PC-3 (cell line): ENCODE measurements around the gene FAM168A. TPM values are rescaled to one million over a fixed set of nuclear protein-coding genes. Genes with fewer than 3 reads are reported as not detected.

Source experiments
- ATAC-seq: fragments of 200-7000 bp; cut with Tn5 transposase; 2 replicates; pipeline ENCODE4 v1.9.1; 2020; ENCODE audit warnings: mild to moderate bottlenecking, moderate library complexity
- BruUV-seq: library from RNA; stranded (reverse); fragments of 400-500 nt; replicated peaks from 2 replicates; lab custom pipeline; 2021; lab: Mats Ljungman, UMichigan
- CTCF ChIA-PET: fragments of 300-600 bp; sonication (Branson Sonifier 250); formaldehyde crosslinking; loops from one replicate; lab custom pipeline; 2022; ENCODE audit warnings: antibody characterized with exemption; lab: Charles Lee
- POLR2A ChIA-PET: fragments of 300-600 bp; sonication (Branson Sonifier 250); formaldehyde crosslinking; loops from one replicate; lab custom pipeline; 2022; ENCODE audit warnings: antibody characterized with exemption; ENCODE audit not compliant: unreplicated experiment; lab: Charles Lee
- DNase-seq: peaks from one replicate; pipeline ENCODE4 v3.0.0-alpha.2; 2015
- H2AFZ ChIP-seq: fragments of 300-600 bp; sonication (generic); 2 replicates; pipeline ENCODE4 v1.6.0; 2016; ENCODE audit warnings: antibody characterized with exemption, low read length
- H3F3A ChIP-seq: fragments of 300-600 bp; sonication (generic); one replicate; pipeline ENCODE4 v1.6.0; 2017; ENCODE audit warnings: antibody characterized with exemption, low read length, control low read depth, mild to moderate bottlenecking; ENCODE audit not compliant: unreplicated experiment
- H3K27ac ChIP-seq: fragments of 300-600 bp; sonication (generic); 2 replicates; pipeline ENCODE4 v1.5.1; 2016; ENCODE audit warnings: mild to moderate bottlenecking, low read length
- H3K27me3 ChIP-seq: fragments of 300-600 bp; sonication (generic); 2 replicates; pipeline ENCODE4 v1.6.1; 2016; ENCODE audit warnings: low read length, mixed read lengths
- H3K36me3 ChIP-seq: fragments of 300-600 bp; sonication (generic); 2 replicates; pipeline ENCODE4 v1.6.1; 2016; ENCODE audit warnings: low read depth, mixed run types, low read length, mixed read lengths
- H3K4me1 ChIP-seq: fragments of 300-600 bp; sonication (generic); 2 replicates; pipeline ENCODE4 v1.5.1; 2016; ENCODE audit warnings: low read length; ENCODE audit not compliant: insufficient read depth
- H3K4me2 ChIP-seq: fragments of 300-600 bp; sonication (generic); 2 replicates; pipeline ENCODE4 v1.6.0; 2016; ENCODE audit warnings: low read length
- H3K4me3 ChIP-seq: fragments of 300-600 bp; sonication (generic); 2 replicates; pipeline ENCODE4 v1.5.1; 2016; ENCODE audit warnings: mild to moderate bottlenecking, low read length, mixed read lengths
- H3K79me2 ChIP-seq: fragments of 300-600 bp; sonication (generic); 2 replicates; pipeline ENCODE4 v1.6.1; 2017; ENCODE audit warnings: low read length, mixed read lengths
- H3K9ac ChIP-seq: fragments of 300-600 bp; sonication (generic); 2 replicates; pipeline ENCODE4 v1.6.0; 2016; ENCODE audit warnings: mild to moderate bottlenecking, low read length
- H3K9me2 ChIP-seq: fragments of 300-600 bp; sonication (generic); replicated peaks from 2 replicates; pipeline ENCODE4 v1.6.1; 2016; ENCODE audit warnings: mixed run types, low read length, mixed read lengths
- H3K9me3 ChIP-seq: fragments of 300-600 bp; sonication (generic); 2 replicates; pipeline ENCODE4 v1.6.1; 2016; ENCODE audit warnings: low read length, mixed read lengths
- H4K20me1 ChIP-seq: fragments of 300-600 bp; sonication (generic); 2 replicates; pipeline ENCODE4 v1.6.1; 2016; ENCODE audit warnings: low read length, mixed read lengths
- EZH2 ChIP-seq: fragments of 300-600 bp; sonication (generic); IDR thresholded peaks from one replicate; pipeline ENCODE4 v1.6.1; 2017; ENCODE audit warnings: antibody characterized with exemption, mild to moderate bottlenecking, low read length; ENCODE audit not compliant: unreplicated experiment
- EZH2phosphoT487 ChIP-seq: fragments of 300-600 bp; sonication (generic); IDR thresholded peaks from 2 replicates; pipeline ENCODE4 v1.6.1; 2018; ENCODE audit warnings: mild to moderate bottlenecking, antibody characterized with exemption, low read length, borderline replicate concordance
- intact Hi-C: fragments of 100-400 bp; cut with micrococcal nuclease; formaldehyde crosslinking; loops from 2 replicates; pipeline ENCODE4 v1.9.0; 2023
- total RNA-seq: library from RNA; depleted of rRNA; stranded (reverse); fragments of >200 nt; gene quantifications from 2 replicates; pipeline ENCODE4 v1.2.3, GENCODE V29; 2014
- TF ChIP-seq, protein P1 (sequence below): fragments of 300-600 bp; sonication (generic); conservative IDR thresholded peaks from 2 replicates; pipeline ENCODE4 v1.5.1; 2017; ENCODE audit warnings: antibody characterized with exemption, low read depth, mild to moderate bottlenecking, low read length

The FAM168A gene
- total RNA-seq, 1 experiment from 2014 or later = 24.5 TPM

DNA sequence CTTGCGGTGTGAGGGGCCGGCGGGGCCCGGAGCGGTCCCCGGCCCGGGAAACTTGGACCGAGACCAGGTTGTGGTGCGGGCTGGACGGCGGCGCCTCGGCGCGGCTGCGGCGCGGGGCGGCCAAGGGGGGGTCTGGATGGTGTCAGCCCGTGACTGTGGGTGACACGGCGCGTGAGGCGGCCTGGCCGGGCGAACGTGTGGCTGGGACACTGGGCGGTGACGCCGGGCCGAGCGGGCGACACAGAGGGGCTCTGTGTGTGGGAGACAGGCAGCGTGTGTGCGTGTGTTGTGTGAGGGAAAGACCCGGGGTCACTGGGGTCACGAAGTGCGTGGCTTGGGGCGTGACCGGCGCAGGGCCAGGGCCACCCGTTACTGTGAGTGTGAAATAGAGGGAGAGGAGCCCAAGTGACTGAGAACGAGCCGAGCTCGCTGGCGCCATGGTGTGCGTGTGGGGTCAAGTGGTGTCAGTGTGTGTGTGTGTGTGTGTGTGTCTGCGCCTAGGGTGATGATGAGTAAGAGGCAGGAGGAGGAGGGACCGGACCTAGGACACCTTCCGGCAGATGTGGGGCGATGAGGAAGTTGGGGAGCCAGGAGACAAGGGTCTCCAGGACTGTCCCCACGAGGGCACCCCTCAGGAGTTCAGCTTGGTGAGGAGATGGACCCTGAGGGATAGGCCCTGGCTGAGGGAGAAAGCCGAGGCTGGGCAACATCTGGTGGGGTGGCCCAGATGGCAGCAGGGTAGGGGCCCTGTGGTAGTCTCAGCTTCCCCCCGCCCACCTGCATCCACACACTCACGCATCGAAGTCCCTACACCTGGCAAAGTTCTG lies 220.9 kb downstream of the FAM168A start:
- intact Hi-C loops = loop anchor here (1.0 kb wide), 1 partner anchor 26 kb away; no protein-coding TSS in a partner anchor
- peak overlapping the region; percentile 77 for H2AFZ ChIP-seq
- H3K79me2 ChIP-seq = peaks cover 58% of the 10 kb centered on the region
- TSS peak; percentile 40 for BruUV-seq
- peak overlapping the region; percentile 94 for H3K4me2 ChIP-seq
- TF ChIP-seq, protein P1, sequence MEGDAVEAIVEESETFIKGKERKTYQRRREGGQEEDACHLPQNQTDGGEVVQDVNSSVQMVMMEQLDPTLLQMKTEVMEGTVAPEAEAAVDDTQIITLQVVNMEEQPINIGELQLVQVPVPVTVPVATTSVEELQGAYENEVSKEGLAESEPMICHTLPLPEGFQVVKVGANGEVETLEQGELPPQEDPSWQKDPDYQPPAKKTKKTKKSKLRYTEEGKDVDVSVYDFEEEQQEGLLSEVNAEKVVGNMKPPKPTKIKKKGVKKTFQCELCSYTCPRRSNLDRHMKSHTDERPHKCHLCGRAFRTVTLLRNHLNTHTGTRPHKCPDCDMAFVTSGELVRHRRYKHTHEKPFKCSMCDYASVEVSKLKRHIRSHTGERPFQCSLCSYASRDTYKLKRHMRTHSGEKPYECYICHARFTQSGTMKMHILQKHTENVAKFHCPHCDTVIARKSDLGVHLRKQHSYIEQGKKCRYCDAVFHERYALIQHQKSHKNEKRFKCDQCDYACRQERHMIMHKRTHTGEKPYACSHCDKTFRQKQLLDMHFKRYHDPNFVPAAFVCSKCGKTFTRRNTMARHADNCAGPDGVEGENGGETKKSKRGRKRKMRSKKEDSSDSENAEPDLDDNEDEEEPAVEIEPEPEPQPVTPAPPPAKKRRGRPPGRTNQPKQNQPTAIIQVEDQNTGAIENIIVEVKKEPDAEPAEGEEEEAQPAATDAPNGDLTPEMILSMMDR = no peak
- no peak for TF ChIP-seq EZH2
- TF ChIP-seq EZH2phosphoT487 = no peak
- peak overlapping the region; percentile 99 for H3K4me3 ChIP-seq
- ChIA-PET POLR2A (interaction anchor here (0.6 kb wide), 2 partner anchors 49 to 942 kb away, joined by 3 to 4 read pairs; no protein-coding TSS in a partner anchor), CTCF (interaction anchor here (1.1 to 1.4 kb wide), 2 partner anchors 22 to 249 kb away, joined by 3 to 5 read pairs; no protein-coding TSS in a partner anchor)
- ATAC-seq (peak; percentile 32), DNase-seq (peak; percentile 69)
- no peaks in the 10 kb centered on the region for H3F3A ChIP-seq
- peaks cover 5% of the 10 kb centered on the region; the same call in 1 of the 2 replicates for H3K36me3 ChIP-seq
- H4K20me1 ChIP-seq = peaks cover 44% of the 10 kb centered on the region
- H3K4me1 ChIP-seq = peaks cover 28% of the 10 kb centered on the region
- H3K27ac ChIP-seq = peak overlapping the region; percentile 39
- peak overlapping the region; percentile 94 for H3K9ac ChIP-seq
- H3K9me3 ChIP-seq = no peaks in the 10 kb centered on the region
- H3K27me3 ChIP-seq = no peaks in the 10 kb centered on the region
- no peaks in the 10 kb centered on the region for H3K9me2 ChIP-seq

DNA sequence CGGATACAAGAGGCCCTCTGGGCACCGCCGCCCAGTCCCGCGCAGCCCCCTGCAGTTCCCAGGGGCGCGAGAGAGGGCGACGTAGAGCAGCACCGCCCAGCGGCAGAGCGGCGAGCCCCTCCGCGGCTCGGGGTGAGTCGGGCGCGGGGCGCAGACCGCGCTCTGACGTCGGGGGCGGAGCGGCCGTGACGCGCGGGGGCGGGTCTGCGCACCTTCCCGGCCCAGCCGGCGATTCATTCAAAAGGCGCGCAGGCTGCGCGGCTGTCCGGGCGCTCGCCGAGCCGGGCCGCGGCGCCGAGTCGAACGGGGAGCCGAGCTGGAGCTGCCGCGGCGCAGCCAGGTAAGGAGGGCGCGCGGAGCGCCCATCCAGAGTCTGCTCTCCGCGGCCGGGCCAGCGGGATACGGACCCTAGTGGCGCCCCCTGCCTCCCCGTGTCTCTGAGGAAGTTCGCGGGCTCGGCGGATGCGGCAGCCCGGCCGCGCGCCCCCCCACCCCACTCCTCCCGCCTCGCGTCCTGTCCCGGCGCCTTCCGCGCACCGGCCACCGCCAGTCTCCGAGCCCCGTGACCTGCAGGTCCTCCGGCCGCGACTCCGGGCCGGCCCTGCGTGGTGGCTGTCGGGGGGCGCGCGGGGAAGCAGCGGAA lies 221.6 kb downstream of the FAM168A start, which contains the start of gene RELT:
RELT (plus strand) TSS at position 240 of the 643 bp plus-strand sequence. CDS start 12,738 bp downstream, outside the sequence.
- H4K20me1 ChIP-seq = peaks cover 40% of the 10 kb centered on the region
- no peak for TF ChIP-seq EZH2
- TF ChIP-seq, protein P1 = peak; percentile 89
- H3K79me2 ChIP-seq = peaks cover 50% of the 10 kb centered on the region
- no peaks in the 10 kb centered on the region for H3K9me2 ChIP-seq
- peak within 1 kb of the TSS; percentile 77 for H2AFZ ChIP-seq
- H3K4me3 ChIP-seq = peak within 1 kb of the TSS; percentile 99
- DNase-seq = peak; percentile 98
- peak within 1 kb of the TSS; percentile 94 for H3K9ac ChIP-seq
- CTCF ChIA-PET = interaction anchor here (1.1 to 1.4 kb wide), 2 partner anchors 22 to 249 kb away, joined by 3 to 5 read pairs; no protein-coding TSS in a partner anchor
- no peaks in the 10 kb centered on the region for H3F3A ChIP-seq
- intact Hi-C loops = loop anchor here (1.0 kb wide), 1 partner anchor 25 kb away; no protein-coding TSS in a partner anchor
- H3K4me2 ChIP-seq = peak within 1 kb of the TSS; percentile 94
- peaks cover 5% of the 10 kb centered on the region; the same call in 1 of the 2 replicates for H3K36me3 ChIP-seq
- no peaks in the 10 kb centered on the region for H3K27me3 ChIP-seq
- H3K27ac ChIP-seq = peak within 1 kb of the TSS; percentile 39
- ATAC-seq = peak; percentile 87
- peaks cover 28% of the 10 kb centered on the region for H3K4me1 ChIP-seq
- no TSS peak for BruUV-seq
- no peaks in the 10 kb centered on the region for H3K9me3 ChIP-seq
- POLR2A ChIA-PET = interaction anchor here (0.6 kb wide), 1 partner anchor 943 kb away, joined by 4 read pairs; no protein-coding TSS in a partner anchor
